Activated T-cell treated with anti-CD3 and anti-CD28 coated beads, Interleukin-2, amount 50 U/mL, for 48 hours (primary cell): ENCODE results near the gene TRAF3IP3.

Experiments used
- DNase-seq, 2 experiments: peaks; one replicate each; pipeline ENCODE4 v3.0.0-alpha.2; 2020

TRAF3IP3 gene

GRCh38 chr1:209830722-209831121 lies 74.9 kb downstream of the TRAF3IP3 start:
- no peak for DNase-seq

- DNase-seq = no peak
Observed at GRCh38 chr1:209831615-209832014, 75.8 kb downstream of the TRAF3IP3 start.
